Activated T-cell treated with anti-CD3 and anti-CD28 coated beads for 4 hours (primary cell): Measurements from ENCODE around the gene WNT10A.
"Not testable (repeated sequence)": the region's sequence is repeated elsewhere in the genome, so short reads cannot be mapped to it uniquely, and the experiment has no call there.

ENCODE experiments used
- DNase-seq: peaks from one replicate; pipeline ENCODE4 v3.0.0-alpha.2; 2020

Gene WNT10A

DNA sequence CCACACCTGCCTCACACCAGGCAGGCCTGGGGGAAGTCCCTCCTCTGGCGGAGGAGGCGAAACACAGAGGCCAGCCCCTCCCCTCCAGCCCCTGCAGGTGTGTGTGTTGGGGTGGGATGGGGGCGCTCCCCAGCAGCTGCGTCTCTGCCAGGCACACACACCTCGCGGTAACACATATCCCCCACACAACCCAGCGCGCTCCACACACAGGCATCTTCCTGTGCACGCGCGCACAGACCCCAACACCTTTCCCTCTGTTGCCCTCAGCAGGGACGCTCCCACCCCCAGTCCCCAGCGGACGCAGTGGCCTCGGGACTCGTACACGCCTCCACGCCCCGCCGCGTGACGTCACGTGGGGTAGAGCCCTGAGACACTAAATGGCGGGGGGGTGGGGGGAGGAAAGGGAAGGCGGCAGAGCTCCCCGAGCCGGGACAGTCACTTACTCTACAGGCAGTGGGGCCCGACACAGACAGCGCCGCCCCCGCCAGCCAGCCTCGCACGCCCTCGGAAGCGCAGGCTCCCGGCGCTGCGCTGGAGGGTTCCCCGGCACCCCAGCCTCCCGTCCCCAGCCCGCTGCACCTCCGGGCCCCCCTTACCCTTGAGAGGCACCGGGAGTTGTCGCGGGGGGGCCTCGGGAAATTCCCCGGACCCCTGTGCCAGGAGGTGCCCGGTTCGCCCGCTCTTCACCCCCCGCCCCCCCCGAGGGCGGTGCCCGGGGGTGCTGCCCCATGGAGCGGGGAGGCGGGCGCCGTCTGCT is at the start of gene WNT10A:
WNT10A (plus strand) TSS at position 751 of the 757 bp plus-strand sequence. CDS start 144 bp downstream, outside the sequence.
- DNase-seq: peak; percentile 82

DNA sequence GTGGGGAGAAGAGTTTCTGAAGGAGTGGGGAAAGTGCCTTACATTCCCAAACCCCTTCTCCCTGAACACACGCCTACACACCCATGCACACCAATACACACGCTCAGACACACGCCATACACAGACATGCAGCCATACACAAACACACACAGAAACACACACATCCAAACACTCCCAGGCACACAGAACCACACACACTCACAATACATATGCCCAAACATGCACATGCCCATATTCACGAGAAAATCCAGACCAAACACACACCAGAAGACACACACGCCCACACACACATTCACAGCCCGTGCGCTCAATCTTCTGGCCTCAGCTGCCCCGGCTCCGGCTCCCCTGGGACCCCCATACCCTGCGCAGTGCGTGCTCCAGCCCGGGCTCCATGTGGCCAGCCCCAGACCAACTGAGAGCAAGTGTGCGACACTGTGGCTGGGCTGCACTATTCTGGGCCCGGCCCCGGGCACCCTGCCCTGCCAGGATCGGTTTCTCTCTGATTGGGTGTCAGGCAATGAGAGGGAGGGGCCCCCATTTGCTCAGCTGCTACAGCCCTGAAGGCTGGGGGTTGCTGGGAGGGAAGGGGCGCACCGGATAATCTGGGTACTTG is 49.2 kb upstream of the WNT10A start, which contains the start of gene PRKAG3:
PRKAG3 (minus strand) TSS at position 426 of the 613 bp plus-strand sequence.
- DNase-seq: no peak

- no peak for DNase-seq
These were observed 48.6 kb upstream of the WNT10A start for GRCh38 chr2:218832081-218832480.

DNA sequence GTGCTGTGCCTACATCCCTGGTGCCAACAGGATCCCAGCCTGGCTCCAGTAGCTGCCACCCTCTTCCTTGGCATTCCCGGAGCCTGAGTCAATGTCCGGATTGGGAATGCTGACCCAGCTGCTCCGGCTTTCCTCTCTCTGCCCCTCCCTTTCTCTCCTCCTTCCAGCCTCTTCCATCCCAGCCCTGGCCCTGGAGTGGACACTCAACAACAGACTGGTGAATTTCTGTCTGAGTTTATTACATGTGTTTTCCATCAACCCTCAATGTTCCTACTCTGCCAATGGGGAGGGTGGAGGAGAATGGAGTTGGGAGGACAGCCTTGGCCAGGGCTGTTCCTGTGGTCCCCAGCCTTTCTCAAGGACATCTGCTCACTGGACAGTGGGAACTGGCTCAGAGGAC is 48.1 kb upstream of the WNT10A start:
- no peak for DNase-seq

GRCh38 chr2:218833023-218833609 is 47.5 kb upstream of the WNT10A start:
- no peak for DNase-seq

- DNase-seq: no peak
These were observed 46.0 kb upstream of the WNT10A start for GRCh38 chr2:218834685-218835084.

DNA sequence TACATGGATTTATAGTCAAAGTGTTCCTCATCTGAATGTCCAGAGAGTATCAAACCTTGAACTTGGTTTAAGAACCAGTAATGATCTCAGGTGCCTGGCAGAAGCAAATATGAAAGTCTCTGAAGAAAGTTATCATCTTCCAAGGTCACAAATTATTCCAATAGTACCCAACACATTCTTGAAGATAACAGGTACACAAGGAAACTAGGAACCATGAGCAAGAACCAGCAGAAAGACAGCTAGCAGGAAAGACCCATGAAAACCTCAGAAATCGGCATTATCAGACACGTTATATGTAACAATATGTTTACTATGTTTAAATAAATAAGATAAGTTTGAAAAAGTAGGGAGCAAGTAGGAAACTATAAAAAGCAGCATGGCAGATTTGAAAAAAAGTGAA is 43.2 kb upstream of the WNT10A start:
- no peak for DNase-seq

DNA sequence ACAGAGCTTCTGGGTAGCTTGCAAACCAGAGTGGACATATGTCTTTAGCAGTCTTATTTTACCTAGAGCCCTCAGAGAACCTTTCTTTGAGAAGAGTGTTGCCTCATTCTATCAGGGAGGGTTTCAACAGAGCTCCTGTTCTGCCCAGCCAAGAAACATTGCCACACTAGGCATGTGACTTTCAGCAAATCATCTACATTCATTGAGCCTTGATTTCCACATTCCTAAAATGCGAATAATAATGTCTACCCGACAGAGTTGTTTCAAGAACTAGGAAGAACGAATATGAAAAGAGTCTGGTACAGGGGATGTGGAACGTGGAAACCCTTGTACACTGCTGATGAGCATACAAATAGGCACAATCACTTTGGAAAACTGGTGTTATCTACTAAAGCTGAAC is 41.2 kb upstream of the WNT10A start:
- no peak for DNase-seq

GRCh38 chr2:218839888-218840287 is 40.8 kb upstream of the WNT10A start:
- no peak for DNase-seq

- DNase-seq: not testable (repeated sequence)
These were observed 36.3 kb upstream of the WNT10A start for GRCh38 chr2:218844334-218844733.

GRCh38 chr2:218846963-218847362 is 33.7 kb upstream of the WNT10A start:
- not testable (repeated sequence) for DNase-seq

DNA sequence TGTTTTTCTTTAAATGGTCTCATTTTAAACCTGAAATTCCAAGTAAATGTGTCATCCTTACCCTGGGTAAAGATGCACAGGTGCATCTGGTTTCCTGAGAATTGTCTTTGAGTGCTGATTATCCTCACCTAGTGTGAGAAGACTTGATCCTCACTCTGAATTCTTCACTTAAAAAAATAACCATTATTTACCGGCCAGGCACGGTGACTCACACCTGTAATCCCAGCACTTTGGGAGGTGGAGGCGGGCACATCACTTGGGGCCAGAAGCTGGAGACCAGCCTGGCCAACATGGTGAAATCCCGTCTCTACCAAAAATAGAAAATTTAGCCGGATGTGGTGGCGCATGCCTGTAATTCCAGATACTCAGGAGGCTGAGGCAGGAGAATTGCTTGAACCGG is 30.9 kb upstream of the WNT10A start:
- no peak for DNase-seq

DNA sequence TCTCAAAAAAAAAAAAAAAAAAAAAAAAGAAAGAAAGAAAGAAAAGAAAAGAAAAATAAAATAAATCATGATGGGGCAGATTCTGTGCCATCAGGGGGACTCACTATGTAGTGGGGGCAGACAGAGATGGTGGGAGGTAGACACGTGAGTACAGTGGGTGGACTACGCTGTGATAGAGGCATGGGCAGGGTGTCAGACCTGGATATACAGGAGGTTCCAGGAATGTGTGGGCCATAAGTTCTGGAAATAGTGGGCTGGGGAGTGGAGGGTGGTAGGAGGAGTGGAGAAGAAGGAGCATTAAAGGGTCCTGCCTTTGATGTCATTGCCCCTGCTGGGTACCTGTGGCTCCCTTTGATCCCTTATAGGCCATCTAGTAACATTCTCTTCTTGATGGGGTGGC is 29.9 kb upstream of the WNT10A start:
- DNase-seq: no peak

- no peak for DNase-seq
These were observed 29.4 kb upstream of the WNT10A start for GRCh38 chr2:218851286-218851685.

DNA sequence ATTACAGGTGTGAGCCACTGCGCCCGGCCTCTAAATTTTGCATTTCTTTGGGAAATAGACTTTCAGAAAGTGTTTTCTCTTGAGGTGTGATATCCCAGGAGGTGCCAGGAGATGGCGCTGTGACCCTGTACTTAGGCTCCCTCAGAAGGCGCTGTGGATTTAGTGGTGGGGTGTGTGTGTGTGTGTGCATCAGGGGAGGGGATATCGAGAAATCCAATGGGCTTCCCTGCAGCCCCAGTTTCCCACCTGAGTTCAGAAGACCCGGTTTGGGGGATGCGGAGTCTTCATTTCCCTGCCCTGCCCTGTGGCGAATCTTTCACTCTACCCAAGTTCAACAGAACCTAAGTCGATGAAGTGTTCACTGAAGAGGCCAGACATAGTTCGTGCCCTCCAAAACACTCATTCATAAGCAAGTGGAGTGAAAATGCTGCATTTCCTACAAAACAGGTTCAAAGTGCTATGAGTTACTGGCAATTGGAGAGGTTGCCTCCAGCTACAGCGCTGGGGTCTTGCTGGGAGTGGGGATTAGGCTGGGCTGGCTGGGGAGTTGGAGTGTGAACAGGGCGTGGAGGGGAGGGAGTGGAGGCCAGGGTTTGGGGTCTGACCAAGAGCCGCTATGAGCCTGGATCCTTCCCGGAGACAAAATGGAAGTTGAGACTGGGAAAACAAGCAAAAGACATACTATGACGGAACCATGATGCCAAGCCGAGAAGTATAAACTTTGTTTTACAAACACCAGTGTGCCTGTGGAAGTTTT is 27.6 kb upstream of the WNT10A start:
- DNase-seq: peak; percentile 64

GRCh38 chr2:218853766-218854165 is 26.9 kb upstream of the WNT10A start:
- no peak for DNase-seq

- DNase-seq: no peak
These were observed 25.8 kb upstream of the WNT10A start for GRCh38 chr2:218854860-218855259.

GRCh38 chr2:218855305-218856166 is 25.1 kb upstream of the WNT10A start:
- no peak for DNase-seq

GRCh38 chr2:218856167-218856895 is 24.3 kb upstream of the WNT10A start:
- DNase-seq: no peak

DNA sequence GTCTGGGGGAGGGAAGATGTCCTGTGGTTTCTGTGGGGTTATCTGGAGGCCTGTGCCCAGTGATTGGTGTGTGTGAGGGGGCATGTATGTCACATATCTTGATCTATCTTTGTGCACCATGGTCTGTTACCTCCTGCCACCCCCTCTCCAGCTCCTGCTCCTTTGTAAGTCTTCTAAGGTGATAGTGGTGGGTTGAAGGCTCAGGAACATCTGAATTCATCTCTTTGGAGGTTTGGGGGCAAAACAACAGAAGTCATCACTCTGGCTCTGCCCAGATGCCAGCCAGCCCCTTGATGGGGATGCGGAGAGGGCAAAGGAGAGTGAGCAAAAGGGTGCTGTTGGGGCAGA is 23.8 kb upstream of the WNT10A start:
- no peak for DNase-seq

- DNase-seq: no peak
These were observed 23.1 kb upstream of the WNT10A start for GRCh38 chr2:218857371-218858137.
